H1 (cell line): Measurements from ENCODE around the gene IL36A. TPM values are rescaled to one million over a fixed set of nuclear protein-coding genes. Genes with fewer than 3 reads are reported as not detected.

Experiments
- CTCF ChIA-PET: fragments of 300-600 bp; sonication (Branson Sonifier 250); formaldehyde crosslinking; loops from one replicate; lab custom pipeline; 2021; ENCODE audit not compliant: partially characterized antibody; lab: Charles Lee
- POLR2A ChIA-PET: fragments of 300-600 bp; sonication (Branson Sonifier 250); formaldehyde crosslinking; loops from one replicate; lab custom pipeline; 2021; ENCODE audit warnings: inconsistent platforms; ENCODE audit not compliant: partially characterized antibody; lab: Charles Lee
- DNase-seq, 2 experiments: peaks; one replicate each; pipeline versions ENCODE4 v3.0.0 to v3.0.0-alpha.2; 2010 to 2022; ENCODE audit warnings: low spot score in 2 of 2, low read depth in 1 of 2, mixed read lengths in 1 of 2
- FAIRE-seq: peaks from 2 replicates; lab custom pipeline; 2011; peaks lifted over from hg19 to GRCh38; lab: Jason Lieb, UNC
- H2AFZ ChIP-seq: 2 replicates; pipeline ENCODE4 v1.8.1; 2012; ENCODE audit warnings: low read length, inconsistent platforms
- H2AK5ac ChIP-seq: 2 replicates; pipeline ENCODE4 v1.6.1; 2013; ENCODE audit warnings: low read depth, low read length
- H2BK120ac ChIP-seq: replicated peaks from 2 replicates; pipeline ENCODE3; 2013; ENCODE audit warnings: low read depth, low read length, inconsistent platforms
- H2BK12ac ChIP-seq: 2 replicates; pipeline ENCODE4 v1.6.1; 2013; ENCODE audit warnings: low read depth, low read length
- H2BK15ac ChIP-seq: 2 replicates; pipeline ENCODE4 v1.6.1; 2013; ENCODE audit warnings: low read length
- H2BK20ac ChIP-seq: 2 replicates; pipeline ENCODE4 v1.6.1; 2013; ENCODE audit warnings: low read length
- H2BK5ac ChIP-seq: 2 replicates; pipeline ENCODE4 v1.6.1; 2013; ENCODE audit warnings: low read depth, low read length
- H3K14ac ChIP-seq: 2 replicates; pipeline ENCODE4 v1.6.1; 2013; ENCODE audit warnings: inconsistent platforms; ENCODE audit not compliant: insufficient read length
- H3K18ac ChIP-seq: 2 replicates; pipeline ENCODE4 v1.6.1; 2013; ENCODE audit warnings: low read length; ENCODE audit errors: extremely low read depth
- H3K23ac ChIP-seq: 2 replicates; pipeline ENCODE4 v1.6.1; 2013; ENCODE audit warnings: inconsistent platforms; ENCODE audit not compliant: insufficient read length
- H3K23me2 ChIP-seq: 2 replicates; pipeline ENCODE4 v1.6.1; 2013; ENCODE audit warnings: low read depth, low read length
- H3K27ac ChIP-seq: 2 replicates; pipeline ENCODE4 v1.6.1; 2011; ENCODE audit warnings: low read depth, low read length, inconsistent platforms
- H3K27me3 ChIP-seq, 4 experiments: replicated peaks in 1 of 4; 1 replicate in 1 of 4; 2 replicates in 3 of 4; pipeline versions ENCODE4 v1.6.1 to v1.8.1; 2011 to 2013; ENCODE audit warnings: low read length in 3 of 4, mild to moderate bottlenecking in 3 of 4, inconsistent platforms in 2 of 4, mixed read lengths in 2 of 4, moderate library complexity in 1 of 4; ENCODE audit not compliant: control insufficient read depth in 3 of 4, insufficient read depth in 3 of 4; ENCODE audit errors: extremely low read depth in 1 of 4
- H3K36me3 ChIP-seq, 4 experiments: 2 replicates each; pipeline versions ENCODE4 v1.6.1 to v1.8.1; 2011 to 2013; ENCODE audit warnings: mild to moderate bottlenecking in 4 of 4, low read length in 3 of 4, moderate library complexity in 2 of 4, control low read depth in 1 of 4, inconsistent platforms in 1 of 4; ENCODE audit not compliant: insufficient read depth in 4 of 4, control insufficient read depth in 2 of 4
- H3K4ac ChIP-seq: replicated peaks from 2 replicates; pipeline ENCODE3; 2013; ENCODE audit warnings: low read length, low read depth, mixed read lengths, inconsistent platforms; ENCODE audit not compliant: insufficient read length
- H3K4me1 ChIP-seq, 4 experiments: replicated peaks in 1 of 4; 1 replicate in 1 of 4; 2 replicates in 3 of 4; pipeline versions ENCODE4 v1.6.1 to v1.8.1; 2011 to 2013; ENCODE audit warnings: low read length in 3 of 4, inconsistent platforms in 2 of 4, mixed read lengths in 1 of 4; ENCODE audit not compliant: insufficient read depth in 4 of 4, control insufficient read depth in 3 of 4
- H3K4me2 ChIP-seq, 2 experiments: 2 replicates each; pipeline versions ENCODE4 v1.6.1 to v1.8.1; 2011 to 2013; ENCODE audit warnings: low read depth in 2 of 2, low read length in 2 of 2, control low read depth in 1 of 2, inconsistent platforms in 1 of 2, mild to moderate bottlenecking in 1 of 2; ENCODE audit not compliant: insufficient read depth in 1 of 2
- H3K4me3 ChIP-seq, 4 experiments: fragments of 200-600, 300-600 bp in 1 of 4; sonication (generic), shearing (Covaris generic), sonication (Bioruptor Twin) in 1 of 4; 2 replicates each; pipeline versions ENCODE4 v1.5.1 to v1.8.1; 2011 to 2016; ENCODE audit warnings: low read length in 4 of 4, low read depth in 3 of 4, control low read depth in 2 of 4, inconsistent platforms in 2 of 4, mild to moderate bottlenecking in 2 of 4, mixed read lengths in 1 of 4, moderate library complexity in 1 of 4; ENCODE audit not compliant: insufficient read depth in 2 of 4; ENCODE audit errors: extremely low read depth in 1 of 4
- H3K56ac ChIP-seq: replicated peaks from 2 replicates; pipeline ENCODE3; 2013; ENCODE audit warnings: low read depth, mild to moderate bottlenecking, mixed read lengths, low read length, inconsistent platforms; ENCODE audit not compliant: insufficient read length
- H3K79me1 ChIP-seq: 2 replicates; pipeline ENCODE4 v1.6.1; 2013; ENCODE audit warnings: low read depth, low read length, control low read depth
- H3K79me2 ChIP-seq, 2 experiments: 2 replicates each; pipeline versions ENCODE4 v1.6.1 to v1.8.1; 2012 to 2013; ENCODE audit warnings: low read length in 2 of 2, mild to moderate bottlenecking in 2 of 2, inconsistent platforms in 1 of 2; ENCODE audit not compliant: insufficient read depth in 2 of 2, control insufficient read depth in 1 of 2
- H3K9ac ChIP-seq, 4 experiments: replicated peaks in 1 of 4; 1 replicate in 1 of 4; 2 replicates in 3 of 4; pipeline versions ENCODE4 v1.6.1 to v1.8.1; 2011 to 2013; ENCODE audit warnings: low read depth in 3 of 4, low read length in 3 of 4, control low read depth in 2 of 4, mild to moderate bottlenecking in 2 of 4, moderate library complexity in 2 of 4, inconsistent platforms in 1 of 4; ENCODE audit errors: extremely low read depth in 1 of 4
- H3K9me3 ChIP-seq, 2 experiments: 2 replicates each; pipeline versions ENCODE4 v1.6.1 to v1.8.1; 2012 to 2013; ENCODE audit warnings: mild to moderate bottlenecking in 2 of 2, moderate library complexity in 2 of 2, control low read depth in 1 of 2, inconsistent platforms in 1 of 2, low read depth in 1 of 2, low read length in 1 of 2, mixed read lengths in 1 of 2; ENCODE audit not compliant: insufficient read depth in 2 of 2
- H4K20me1 ChIP-seq, 2 experiments: replicated peaks in 1 of 2; 2 replicates each; pipeline versions ENCODE3 to v1.8.1; 2011 to 2013; ENCODE audit warnings: inconsistent platforms in 2 of 2, low read length in 2 of 2, mild to moderate bottlenecking in 1 of 2; ENCODE audit not compliant: insufficient read depth in 2 of 2, control insufficient read depth in 1 of 2
- H4K5ac ChIP-seq: 2 replicates; pipeline ENCODE4 v1.6.1; 2013; ENCODE audit warnings: low read length, low read depth, mixed read lengths, inconsistent platforms; ENCODE audit not compliant: insufficient read length
- H4K8ac ChIP-seq: 2 replicates; pipeline ENCODE4 v1.8.0; 2013; ENCODE audit warnings: mild to moderate bottlenecking, moderate library complexity, low read length, inconsistent platforms; ENCODE audit not compliant: insufficient read depth; ENCODE audit errors: extremely low read depth
- H4K91ac ChIP-seq: replicated peaks from 2 replicates; pipeline ENCODE3; 2013; ENCODE audit warnings: low read length, mixed read lengths, inconsistent platforms; ENCODE audit not compliant: insufficient read length
- CBX5 ChIP-seq: fragments of 300-800, 300-1000 bp; sonication (generic); IDR thresholded peaks from 2 replicates; pipeline ENCODE4 v1.7.1; 2016; ENCODE audit warnings: antibody characterized with exemption, low read length, low read depth
- CHD2 ChIP-seq: IDR thresholded peaks from 2 replicates; pipeline ENCODE4 v1.6.1; 2012; ENCODE audit warnings: low read length, improper control_type of control experiment
- HDAC6 ChIP-seq: IDR thresholded peaks from one replicate; pipeline ENCODE4 v1.7.1; 2012; ENCODE audit warnings: low read depth, mild to moderate bottlenecking, inconsistent platforms, low read length, moderate library complexity
- JUND ChIP-seq: IDR thresholded peaks from 2 replicates; pipeline ENCODE4 v1.6.1; 2011; ENCODE audit warnings: mild to moderate bottlenecking, improper control_type of control experiment, low read length
- RNF2 ChIP-seq: fragments of 200-900, 300-1000 bp; sonication (generic); IDR thresholded peaks from 2 replicates; pipeline ENCODE4 v1.7.1; 2016; ENCODE audit warnings: borderline replicate concordance, low read depth, mild to moderate bottlenecking, antibody characterized with exemption, low read length; ENCODE audit not compliant: poor library complexity, severe bottlenecking; ENCODE audit errors: missing control alignments
- SIRT6 ChIP-seq: IDR thresholded peaks from one replicate; pipeline ENCODE4 v1.7.1; 2012; ENCODE audit warnings: low read length, inconsistent platforms
- TAF7 ChIP-seq: optimal IDR thresholded peaks from 2 replicates; pipeline ENCODE3; 2011; ENCODE audit warnings: low read depth, mild to moderate bottlenecking, inconsistent platforms, low read length, moderate library complexity, borderline replicate concordance
- WGBS, 2 experiments: shearing (Covaris generic) in 1 of 2; methylation state at CpG; one replicate each; pipeline versions ENCODE4 v1.1.6 to v1.1.7; 2013 to 2015; ENCODE audit warnings: low lambda C conversion rate in 2 of 2, mixed read lengths in 2 of 2, inconsistent platforms in 1 of 2, low coverage in 1 of 2, missing lambda C conversion rate in 1 of 2; ENCODE audit not compliant: insufficient replicate concordance in 2 of 2, insufficient coverage in 1 of 2, insufficient read length in 1 of 2; ENCODE audit errors: extremely low coverage in 1 of 2, missing lambda C conversion rate in 1 of 2; 5-methylcytosine and 5-hydroxymethylcytosine counted together
- polyA plus RNA-seq, 7 experiments: library from polyadenylated mRNA; depleted of rRNA in 3 of 7; stranded (reverse) in 5 of 7; unstranded in 2 of 7; fragments of >200 nt in 5 of 7; fragments of 200-250 nt in 2 of 7; gene quantifications; 1 replicate in 5 of 7; 2 replicates in 1 of 7; 4 replicates in 1 of 7; pipeline versions ENCODE4 v1.2.1 to v1.2.3, GENCODE V29; 2011 to 2013; ENCODE audit warnings: missing spikeins in 2 of 7, mixed read lengths in 2 of 7
- total RNA-seq: library from RNA; stranded (reverse); fragmentation: NEBNext Ultra II Directional; extraction: Animal tissue kit (Norgen Biotek cat#: 25700); gene quantifications from 2 replicates; pipeline ENCODE4 v1.2.1, GENCODE V29; 2021
- TF ChIP-seq, protein P1 (sequence below): IDR thresholded peaks from 2 replicates; pipeline ENCODE4 v1.6.1; 2012; ENCODE audit warnings: inconsistent platforms

IL36A gene
- total and polyA plus RNA-seq, 2 of the 8 experiments (the other 6 are each of a cell fraction or from before 2014, with no cell fraction given): not detected

DNA sequence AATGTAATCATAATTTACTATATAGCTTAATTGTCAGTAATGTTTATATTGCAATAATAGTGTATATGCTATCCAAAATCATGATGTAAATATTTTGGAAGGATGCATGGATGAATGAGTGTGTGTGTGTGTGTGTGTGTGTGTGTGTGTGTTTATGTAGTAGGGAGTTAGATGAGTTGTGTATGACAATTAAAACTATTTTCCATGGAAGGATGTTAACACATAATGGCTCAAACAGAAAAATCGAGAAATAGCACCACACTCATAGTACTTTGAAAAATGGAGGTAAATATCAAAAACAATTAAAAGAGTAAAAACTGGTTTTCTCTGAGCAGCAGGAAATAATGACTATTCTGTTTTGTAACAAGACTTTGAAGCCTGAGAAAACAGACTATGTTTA is 8.1 kb upstream of the IL36A start:
- H3K14ac ChIP-seq: no peak overlapping the region
- H2BK5ac ChIP-seq: no peak overlapping the region
- no peaks in the 10 kb centered on the region for H3K79me1 ChIP-seq
- no peak overlapping the region for H3K18ac ChIP-seq
- WGBS, 2 experiments: 80% methylated on average over 1 of the region's 1 CpG; no CpG with 5 or more reads in 1 of the 2 experiments
- H4K5ac ChIP-seq: no peak overlapping the region
- no peaks in the 10 kb centered on the region for H3K79me2 ChIP-seq
- no peak overlapping the region for H3K4me2 ChIP-seq
- H3K23me2 ChIP-seq: no peaks in the 10 kb centered on the region
- H2BK20ac ChIP-seq: no peak overlapping the region
- no peaks in the 10 kb centered on the region for H3K27me3 ChIP-seq
- no peak overlapping the region for H3K4me3 ChIP-seq
- H2AK5ac ChIP-seq: no peak overlapping the region
- H4K91ac ChIP-seq: no peak overlapping the region
- H4K8ac ChIP-seq: no peak overlapping the region
- peaks cover 9 to 22% of the 10 kb centered on the region in 2 experiments; a peak in 2 of 4 replicates for H3K9me3 ChIP-seq
- no peak overlapping the region for H2BK12ac ChIP-seq
- ChIA-PET CTCF (interaction anchor here (0.6 kb wide), 1 partner anchor 849 kb away, joined by 3 read pairs; no protein-coding TSS in a partner anchor), POLR2A (no interaction called here)
- FAIRE-seq (no peak), DNase-seq (no peak)
- no peak overlapping the region for H3K27ac ChIP-seq
- no peak overlapping the region for H3K9ac ChIP-seq
- no peaks in the 10 kb centered on the region for H4K20me1 ChIP-seq
- no peak overlapping the region for H3K56ac ChIP-seq
- H3K36me3 ChIP-seq: no peaks in the 10 kb centered on the region
- no peak overlapping the region for H2AFZ ChIP-seq
- no peaks in the 10 kb centered on the region for H3K4me1 ChIP-seq
- no peak overlapping the region for H2BK120ac ChIP-seq
- no peak overlapping the region for H3K23ac ChIP-seq
- H3K4ac ChIP-seq: no peak overlapping the region
- TF ChIP-seq RNF2: no peak
- no peak for TF ChIP-seq CHD2
- TF ChIP-seq HDAC6: no peak
- TF ChIP-seq TAF7: no peak
- no peak for TF ChIP-seq SIRT6
- TF ChIP-seq, protein P1, sequence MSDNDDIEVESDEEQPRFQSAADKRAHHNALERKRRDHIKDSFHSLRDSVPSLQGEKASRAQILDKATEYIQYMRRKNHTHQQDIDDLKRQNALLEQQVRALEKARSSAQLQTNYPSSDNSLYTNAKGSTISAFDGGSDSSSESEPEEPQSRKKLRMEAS: no peak
- no peak for TF ChIP-seq JUND
- TF ChIP-seq CBX5: no peak
- H2BK15ac ChIP-seq: no peak overlapping the region
